ENCODE results near the gene OTOP2.

The OTOP2 gene, protein sequence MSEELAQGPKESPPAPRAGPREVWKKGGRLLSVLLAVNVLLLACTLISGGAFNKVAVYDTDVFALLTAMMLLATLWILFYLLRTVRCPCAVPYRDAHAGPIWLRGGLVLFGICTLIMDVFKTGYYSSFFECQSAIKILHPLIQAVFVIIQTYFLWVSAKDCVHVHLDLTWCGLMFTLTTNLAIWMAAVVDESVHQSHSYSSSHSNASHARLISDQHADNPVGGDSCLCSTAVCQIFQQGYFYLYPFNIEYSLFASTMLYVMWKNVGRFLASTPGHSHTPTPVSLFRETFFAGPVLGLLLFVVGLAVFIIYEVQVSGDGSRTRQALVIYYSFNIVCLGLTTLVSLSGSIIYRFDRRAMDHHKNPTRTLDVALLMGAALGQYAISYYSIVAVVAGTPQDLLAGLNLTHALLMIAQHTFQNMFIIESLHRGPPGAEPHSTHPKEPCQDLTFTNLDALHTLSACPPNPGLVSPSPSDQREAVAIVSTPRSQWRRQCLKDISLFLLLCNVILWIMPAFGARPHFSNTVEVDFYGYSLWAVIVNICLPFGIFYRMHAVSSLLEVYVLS

DNA sequence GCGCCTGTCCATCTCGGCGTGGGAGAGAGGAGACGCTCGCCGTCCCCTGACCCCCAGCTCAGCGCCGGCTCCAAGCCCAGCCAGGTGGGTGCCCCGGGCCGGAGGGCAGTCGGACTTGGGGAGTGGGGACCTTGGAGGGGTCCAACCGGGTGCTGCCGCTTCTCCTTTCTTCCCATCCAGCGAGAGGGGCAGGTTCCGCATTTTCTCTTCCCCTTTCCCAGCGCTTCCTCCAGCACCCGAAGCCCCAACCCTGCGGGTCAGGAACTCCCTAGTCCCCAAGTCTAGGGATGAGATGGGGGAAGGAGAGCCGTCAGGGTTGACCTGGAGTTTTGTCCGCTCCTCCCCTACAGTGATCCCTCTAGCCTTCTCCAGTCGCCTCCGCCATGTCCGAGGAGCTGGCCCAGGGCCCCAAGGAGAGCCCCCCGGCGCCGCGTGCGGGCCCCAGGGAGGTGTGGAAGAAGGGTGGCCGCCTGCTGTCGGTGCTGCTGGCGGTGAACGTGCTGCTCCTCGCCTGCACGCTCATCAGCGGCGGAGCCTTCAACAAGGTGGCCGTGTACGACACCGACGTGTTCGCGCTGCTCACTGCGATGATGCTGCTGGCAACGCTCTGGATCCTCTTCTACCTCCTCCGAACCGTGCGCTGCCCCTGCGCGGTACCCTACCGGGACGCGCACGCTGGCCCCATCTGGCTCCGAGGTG, at the start of gene OTOP2:
TSS of gene OTOP2 (plus strand) at position 24 of the 699 bp plus-strand sequence. CDS start at position 384, 360 bp downstream.
- DNase-seq (ENCODE audit: low spot score) = no peak

GRCh38 chr17:74874615-74875037, 49.4 kb upstream of the OTOP2 start:
- no peak for DNase-seq (ENCODE audit: low spot score)

GRCh38 chr17:74875155-74875976, 48.7 kb upstream of the OTOP2 start:
- DNase-seq (ENCODE audit: low spot score) = no peak

DNA sequence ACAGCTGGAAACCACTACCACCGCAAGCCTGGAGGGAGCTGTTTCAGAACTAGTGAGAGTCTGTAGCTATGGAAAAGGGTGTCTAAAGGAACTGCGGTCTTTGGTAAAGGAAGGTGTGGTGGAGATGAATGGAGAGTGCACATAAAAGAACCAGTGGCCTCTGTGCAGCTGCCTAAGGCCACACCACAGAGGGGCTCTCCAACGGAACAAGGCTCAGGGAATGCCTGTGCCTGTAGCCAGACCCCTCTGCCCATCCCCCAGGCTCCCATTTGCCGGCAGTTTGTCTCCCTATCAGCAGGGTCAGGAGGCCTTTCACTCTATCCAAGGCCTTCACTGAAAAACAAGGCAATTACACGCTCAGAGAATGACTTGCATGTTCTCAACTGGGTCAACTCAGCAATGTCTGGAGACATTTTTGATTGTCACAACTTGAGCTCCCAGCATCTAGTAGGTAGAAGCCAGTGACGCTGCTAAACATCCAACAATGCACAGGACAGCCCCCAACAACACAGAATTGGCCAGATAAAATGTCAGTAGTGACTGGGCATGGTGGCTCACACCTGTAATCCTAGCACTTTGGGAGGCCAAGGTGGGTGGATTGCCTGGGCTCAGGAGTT, 48.0 kb upstream of the OTOP2 start:
- no peak for DNase-seq (ENCODE audit: low spot score)

DNA sequence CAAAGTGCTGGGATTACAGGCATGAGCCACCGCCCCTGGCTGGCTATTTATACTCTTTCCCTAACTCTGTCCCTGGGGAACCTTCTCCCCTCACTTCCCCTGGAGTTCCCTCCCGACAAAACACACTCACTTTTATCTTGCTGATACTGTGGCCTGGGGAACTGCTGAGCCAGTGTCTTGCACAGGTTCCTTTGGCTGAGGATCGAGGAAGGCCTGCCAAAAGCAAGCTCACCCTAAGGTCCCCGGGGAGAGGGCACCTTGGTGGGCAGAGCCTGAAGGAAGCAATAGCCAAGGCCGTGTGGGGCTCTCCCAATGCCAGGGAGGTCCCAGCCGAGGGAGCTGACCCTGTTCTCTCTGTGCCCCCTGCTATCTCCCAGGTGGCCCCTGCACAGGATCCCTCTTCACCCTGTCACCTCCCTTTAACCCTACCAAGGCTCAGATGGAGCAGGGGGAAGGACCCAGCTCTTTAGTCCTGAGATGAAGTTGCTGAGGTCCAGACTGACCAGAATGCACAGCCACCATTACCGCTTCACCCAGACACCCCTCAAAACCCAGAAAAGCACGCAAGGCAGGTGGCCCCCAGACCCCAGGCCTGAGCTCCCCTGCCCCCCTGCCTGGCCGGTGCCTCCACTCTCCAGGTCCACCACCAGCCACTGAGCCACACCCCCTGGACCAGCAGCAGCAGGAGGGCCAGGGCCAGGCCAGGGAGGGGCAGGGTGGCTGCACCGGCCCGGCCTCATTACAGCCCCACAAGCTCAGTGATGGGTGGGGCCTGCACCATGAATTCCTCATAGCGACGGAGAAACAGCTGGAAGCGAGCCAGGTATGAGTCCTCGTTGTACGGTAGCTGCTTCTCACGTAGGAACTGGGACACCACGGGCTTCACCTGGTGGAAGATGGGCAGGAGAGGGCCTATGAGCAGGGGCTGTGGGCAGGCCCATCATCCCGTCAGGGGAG, 46.2 kb upstream of the OTOP2 start:
- DNase-seq (ENCODE audit: low spot score) = no peak

GRCh38 chr17:74878658-74879057, 45.4 kb upstream of the OTOP2 start:
- DNase-seq (ENCODE audit: low spot score) = no peak

DNA sequence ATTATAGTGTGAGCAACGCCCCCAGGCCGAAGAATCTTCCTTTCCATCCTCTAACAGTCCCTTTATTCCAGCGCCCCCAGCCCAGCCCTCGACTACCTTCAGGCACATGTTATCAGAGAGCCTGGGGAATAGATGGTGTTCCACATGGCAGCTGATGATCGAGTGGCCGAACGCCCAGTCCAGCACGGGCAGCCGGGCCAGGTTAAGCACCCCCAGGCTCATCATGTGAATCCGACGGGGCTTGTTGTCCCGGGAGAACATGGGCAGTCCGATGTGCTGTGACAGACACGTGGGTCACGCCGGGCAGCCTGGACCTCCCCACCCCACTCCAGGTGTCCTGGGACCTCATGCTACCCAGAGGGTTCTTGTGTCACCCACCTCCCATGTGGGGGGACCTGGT, 44.8 kb upstream of the OTOP2 start:
- no peak for DNase-seq (ENCODE audit: low spot score)

GRCh38 chr17:74881073-74881472, 43.0 kb upstream of the OTOP2 start:
- DNase-seq (ENCODE audit: low spot score) = no peak

- DNase-seq (ENCODE audit: low spot score) = no peak
Observed at GRCh38 chr17:74882517-74883240, 41.4 kb upstream of the OTOP2 start.

DNA sequence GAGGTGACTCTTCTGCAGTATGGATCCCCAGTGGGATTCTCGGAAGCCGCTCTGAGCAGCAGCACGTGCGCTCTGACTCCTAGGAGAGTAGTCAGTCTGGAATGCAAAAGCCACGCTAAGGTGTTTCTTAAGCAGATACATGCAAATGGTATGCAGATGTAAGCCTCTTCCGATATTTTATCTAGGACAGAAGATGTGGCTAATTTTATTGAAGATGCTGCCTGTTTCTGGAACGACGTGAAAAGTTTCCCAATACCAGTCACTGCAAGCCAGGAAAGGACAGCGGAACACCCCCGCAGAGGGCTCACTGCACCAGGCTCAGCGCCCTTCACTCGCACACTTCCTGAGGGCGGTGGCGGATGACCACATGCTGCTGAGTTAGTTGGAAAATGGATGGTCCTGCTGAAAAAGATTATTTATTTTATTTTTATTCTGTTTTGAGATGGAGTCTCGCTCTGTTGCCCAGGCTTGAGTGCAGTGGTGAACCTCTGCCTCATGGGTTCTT, 40.8 kb upstream of the OTOP2 start:
- no peak for DNase-seq (ENCODE audit: low spot score)

GRCh38 chr17:74888469-74888868, 35.6 kb upstream of the OTOP2 start:
- no peak for DNase-seq (ENCODE audit: low spot score)

GRCh38 chr17:74890554-74890953, 33.5 kb upstream of the OTOP2 start:
- no peak for DNase-seq (ENCODE audit: low spot score)

GRCh38 chr17:74892013-74892841, 31.8 kb upstream of the OTOP2 start:
- no peak for DNase-seq (ENCODE audit: low spot score)

- DNase-seq (ENCODE audit: low spot score) = peak; percentile 77
Observed at GRCh38 chr17:74892974-74893911, 30.8 kb upstream of the OTOP2 start, which contains the start of gene FADS6. FADS6 (minus strand) TSS chr17:74893633; CDS start chr17:74893595, 38 bp downstream.

GRCh38 chr17:74893936-74894671, 30.0 kb upstream of the OTOP2 start:
- DNase-seq (ENCODE audit: low spot score) = no peak

- DNase-seq (ENCODE audit: low spot score) = no peak
Observed at GRCh38 chr17:74898376-74898946, 25.6 kb upstream of the OTOP2 start.
